ENCODE data around the gene FBXO21. TPM values are rescaled to one million over a fixed set of nuclear protein-coding genes. Genes with fewer than 3 reads are reported as not detected.
"Not testable (repeated sequence)": the region's sequence is repeated elsewhere in the genome, so short reads cannot be mapped to it uniquely, and the experiment has no call there.

The FBXO21 gene
- total RNA-seq, 1 donor from 2014 or later = 41.4 TPM

DNA sequence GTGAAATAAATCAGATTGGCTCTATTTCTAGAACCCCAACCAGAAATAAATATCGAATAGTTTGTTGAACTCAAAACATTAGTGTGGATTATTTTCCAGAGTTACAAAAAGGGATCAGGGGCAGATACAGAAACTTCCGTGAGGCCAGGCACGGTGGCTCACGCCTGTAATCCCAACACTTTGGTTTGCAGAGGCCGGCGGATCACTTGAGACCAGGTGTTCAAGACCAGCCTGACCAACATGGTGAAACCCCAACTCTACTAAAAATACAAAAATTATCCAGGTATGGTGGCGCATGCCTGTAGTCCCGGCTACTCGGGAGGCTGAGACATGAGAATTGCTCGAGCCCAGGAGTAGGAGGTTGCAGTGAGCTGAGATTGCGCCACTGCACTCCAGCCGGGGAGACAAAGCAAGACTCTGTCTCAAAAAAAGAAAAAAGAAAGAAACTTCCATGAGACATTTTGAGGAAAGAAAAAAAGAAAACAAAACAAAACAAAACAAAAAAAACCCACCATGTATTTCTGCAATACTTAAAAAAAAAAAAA is 2.1 kb downstream of the FBXO21 start:
- no peak for TF ChIP-seq CTCF (IDR thresholded peaks at IDR 0.05)
- Histone ChIP-seq H3K4me1 (peaks cover 11% of the 10 kb centered on the region), H3K27ac (no peak overlapping the region), H3K4me3 (peak overlapping the region; percentile 83), H3K27me3 (no peaks in the 10 kb centered on the region), H3K36me3 (peaks cover 32% of the 10 kb centered on the region), H3K9me3 (no peaks in the 10 kb centered on the region)
- ATAC-seq (no peak), DNase-seq (no peak)
- intact Hi-C loops (cut with DNase I) = no loop called here

DNA sequence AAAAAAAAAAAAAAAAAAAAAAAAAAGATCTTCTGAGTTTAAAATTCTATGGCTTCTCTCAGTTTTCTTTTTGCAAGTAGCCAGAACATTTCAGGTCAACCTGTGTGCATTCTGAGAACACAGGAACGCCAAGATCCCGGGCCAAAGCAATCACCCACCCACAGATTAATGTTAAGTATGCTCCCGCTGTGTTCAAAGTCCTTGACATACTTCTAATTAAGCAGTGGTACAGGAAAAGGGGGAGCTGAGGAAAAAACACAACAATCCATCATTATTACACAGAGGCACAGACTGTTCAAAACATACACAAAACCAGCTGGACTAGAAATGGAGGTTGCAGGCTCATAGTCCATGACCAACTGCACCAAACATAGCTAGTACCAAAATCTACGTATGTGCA is 2.8 kb downstream of the FBXO21 start:
- H3K4me3 ChIP-seq = no peak overlapping the region
- DNase-seq = no peak

GRCh38 chr12:117182866-117183265 is 7.4 kb downstream of the FBXO21 start:
- H3K27me3 ChIP-seq = no peaks in the 10 kb centered on the region
- H3K27ac ChIP-seq = no peak overlapping the region
- intact Hi-C loops (cut with DNase I) = no loop called here
- TF ChIP-seq CTCF (IDR thresholded peaks at IDR 0.05) = no peak
- ATAC-seq (no peak), DNase-seq (no peak)
- H3K4me1 ChIP-seq = peaks cover 7% of the 10 kb centered on the region
- no peaks in the 10 kb centered on the region for H3K9me3 ChIP-seq
- H3K36me3 ChIP-seq = peaks cover 80% of the 10 kb centered on the region
- H3K4me3 ChIP-seq = no peak overlapping the region

More for the DNA sequence above, 2.8 kb downstream of the FBXO21 start:
- Histone ChIP-seq H3K4me1 (peaks cover 11% of the 10 kb centered on the region), H3K27ac (no peak overlapping the region), H3K9me3 (no peaks in the 10 kb centered on the region), H3K27me3 (no peaks in the 10 kb centered on the region), H3K36me3 (peaks cover 39% of the 10 kb centered on the region)
- intact Hi-C loops (cut with DNase I) = no loop called here
- peak; percentile 8 for ATAC-seq
- TF ChIP-seq CTCF (IDR thresholded peaks at IDR 0.05) = no peak

GRCh38 chr12:117181468-117181843 is 8.8 kb downstream of the FBXO21 start:
- DNase-seq; H3K4me1 ChIP-seq; intact Hi-C loops (cut with DNase I); H3K27ac ChIP-seq; H3K9me3 ChIP-seq; ATAC-seq; H3K4me3 ChIP-seq; H3K27me3 ChIP-seq: not testable (repeated sequence)
- peaks cover 94% of the 10 kb centered on the region for H3K36me3 ChIP-seq

- DNase-seq (no peak), ATAC-seq (no peak)
- H3K27ac ChIP-seq = no peak overlapping the region
- H3K36me3 ChIP-seq = peaks cover 94% of the 10 kb centered on the region
- H3K9me3 ChIP-seq = no peaks in the 10 kb centered on the region
- H3K4me3 ChIP-seq = no peak overlapping the region
- H3K27me3 ChIP-seq = no peaks in the 10 kb centered on the region
- intact Hi-C loops (cut with DNase I) = no loop called here
- no peak for TF ChIP-seq CTCF (IDR thresholded peaks at IDR 0.05)
- H3K4me1 ChIP-seq = no peaks in the 10 kb centered on the region
These were observed 9.4 kb downstream of the FBXO21 start for GRCh38 chr12:117180758-117181467.

- intact Hi-C loops (cut with DNase I) = no loop called here
- no peak for ATAC-seq
- DNase-seq = no peak
- Histone ChIP-seq H3K27me3 (no peaks in the 10 kb centered on the region), H3K9me3 (no peaks in the 10 kb centered on the region), H3K36me3 (peaks cover 94% of the 10 kb centered on the region), H3K4me3 (no peak overlapping the region), H3K27ac (no peak overlapping the region), H3K4me1 (no peaks in the 10 kb centered on the region)
- no peak for TF ChIP-seq CTCF (IDR thresholded peaks at IDR 0.05)
These were observed 11.5 kb downstream of the FBXO21 start for GRCh38 chr12:117178745-117179144.
